HG03159 (cell line): ENCODE data around the gene ERC1.
"Not testable (repeated sequence)": the region's sequence is repeated elsewhere in the genome, so short reads cannot be mapped to it uniquely, and the experiment has no call there.

Experiments used
- ATAC-seq: cut with Tn5 transposase; IDR thresholded peaks from one replicate; pipeline ENCODE4 v1.9.1; 2021; ENCODE audit warnings: mild to moderate bottlenecking, moderate library complexity; ENCODE audit not compliant: unreplicated experiment

Gene ERC1

DNA sequence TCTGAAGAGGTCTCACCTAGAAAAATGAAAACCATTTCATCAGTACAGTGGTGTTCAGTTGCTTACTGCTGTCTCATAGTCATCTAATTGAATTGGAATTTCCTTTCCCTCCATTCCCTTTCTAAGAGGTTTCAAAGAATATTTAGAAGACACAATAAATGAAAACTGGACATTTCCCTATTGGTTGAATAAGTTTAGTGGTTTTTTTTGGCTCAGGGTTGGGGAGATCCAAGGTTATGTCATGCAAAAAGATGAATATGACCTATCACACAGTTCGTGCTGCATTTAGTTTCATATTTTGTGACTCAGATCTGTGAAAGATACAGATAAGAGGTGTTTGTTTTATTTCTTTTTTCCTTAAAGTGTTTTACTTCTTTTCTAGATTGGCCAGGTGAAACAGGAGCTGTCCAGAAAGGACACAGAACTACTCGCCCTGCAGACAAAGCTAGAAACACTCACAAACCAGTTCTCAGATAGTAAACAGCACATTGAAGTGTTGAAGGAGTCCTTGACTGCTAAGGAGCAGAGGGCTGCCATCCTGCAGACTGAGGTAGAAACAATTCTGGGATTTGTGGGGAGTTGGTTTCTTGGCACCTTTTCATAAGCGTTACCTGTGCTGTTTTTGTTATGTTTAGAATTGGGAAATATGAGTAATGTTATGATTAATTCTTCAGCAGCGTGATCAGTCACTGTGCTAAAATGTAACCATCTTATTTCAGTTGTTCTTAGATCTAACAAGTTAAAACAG, 124.6 kb downstream of the ERC1 start:
- ATAC-seq = no peak

DNA sequence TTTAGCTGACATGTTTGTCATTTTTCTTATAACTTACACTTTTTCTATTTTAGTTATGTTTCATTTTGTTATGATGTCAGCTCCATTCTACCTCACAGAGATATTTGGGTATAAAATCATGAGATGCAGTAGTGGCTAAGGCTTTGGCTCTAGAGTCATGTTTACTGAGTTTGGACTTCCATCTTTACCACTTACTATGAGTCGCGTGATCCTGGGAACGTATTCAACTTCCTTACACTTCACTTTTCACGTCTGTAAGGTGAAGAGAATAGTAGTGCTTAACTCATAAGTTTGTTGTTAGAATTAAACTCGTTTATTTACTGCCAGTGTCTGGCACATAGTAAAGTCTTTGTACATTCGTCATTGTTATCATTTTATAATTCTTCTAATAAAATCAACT, 126.3 kb downstream of the ERC1 start:
- no peak for ATAC-seq

GRCh38 chr12:1117970-1118563, 127.0 kb downstream of the ERC1 start:
- ATAC-seq = no peak

DNA sequence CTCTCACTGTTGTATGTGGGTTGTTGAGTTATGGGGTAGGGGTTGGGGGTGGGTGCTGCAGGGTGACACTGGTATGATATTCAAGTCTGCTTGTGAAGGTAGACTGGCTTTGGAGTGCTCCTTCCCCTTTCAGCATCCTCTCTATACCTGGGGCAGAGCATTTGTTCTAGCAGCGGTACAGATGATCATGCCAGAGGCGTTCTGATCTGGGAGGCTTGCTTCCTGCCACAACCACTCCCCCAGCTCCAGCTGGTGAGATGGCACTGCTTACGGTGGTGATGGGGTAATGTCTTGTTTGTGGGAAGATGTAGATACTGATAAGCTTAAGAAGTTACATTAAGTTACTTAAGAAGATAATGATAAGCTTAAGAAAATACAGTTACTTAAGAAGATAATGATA, 131.8 kb downstream of the ERC1 start:
- no peak for ATAC-seq

- ATAC-seq = no peak
These were observed 135.1 kb downstream of the ERC1 start for GRCh38 chr12:1126091-1126490.

GRCh38 chr12:1127021-1127420, 136.0 kb downstream of the ERC1 start:
- no peak for ATAC-seq

GRCh38 chr12:1130164-1130563, 139.1 kb downstream of the ERC1 start:
- ATAC-seq = no peak

DNA sequence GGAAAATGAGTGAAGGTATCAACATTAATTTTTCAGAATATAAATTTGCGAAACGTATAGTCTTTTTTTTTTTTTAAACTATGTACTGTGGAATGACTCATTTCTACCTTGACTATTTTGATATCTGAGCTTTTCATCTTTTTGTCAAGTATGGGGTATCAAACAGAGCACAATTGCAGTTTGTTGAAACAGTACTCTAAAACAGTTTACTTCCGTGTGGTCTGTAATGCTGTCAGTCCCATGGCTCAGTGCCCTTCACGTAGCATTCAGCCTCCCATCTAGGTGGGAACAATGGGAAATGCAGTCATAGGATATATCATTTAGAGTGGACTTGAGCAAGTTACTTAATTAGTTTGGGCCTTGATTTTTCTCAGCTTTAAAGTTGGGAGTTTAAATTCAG, 139.5 kb downstream of the ERC1 start:
- ATAC-seq = no peak

DNA sequence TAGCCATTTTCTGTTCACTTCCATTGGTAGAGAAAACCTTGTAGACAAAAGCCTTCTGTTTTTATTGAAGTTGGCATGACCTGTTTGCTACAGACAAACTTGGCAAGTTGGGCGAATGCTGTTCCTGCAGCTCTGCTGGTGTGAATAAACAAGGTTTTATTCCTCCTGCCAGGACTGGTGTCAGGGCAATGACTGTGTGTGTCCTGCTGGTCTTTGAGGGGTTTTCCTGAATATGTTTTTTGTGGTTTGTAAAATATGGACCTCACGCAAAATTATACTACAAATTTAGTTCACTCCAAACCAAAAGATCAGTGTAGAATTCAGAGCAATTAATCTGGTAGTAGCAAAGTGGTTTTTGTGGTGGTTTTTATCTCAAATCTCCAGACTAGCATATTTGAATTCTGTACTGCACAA, 140.8 kb downstream of the ERC1 start:
- ATAC-seq = no peak

- ATAC-seq = no peak
These were observed 141.3 kb downstream of the ERC1 start for GRCh38 chr12:1132311-1132710.

DNA sequence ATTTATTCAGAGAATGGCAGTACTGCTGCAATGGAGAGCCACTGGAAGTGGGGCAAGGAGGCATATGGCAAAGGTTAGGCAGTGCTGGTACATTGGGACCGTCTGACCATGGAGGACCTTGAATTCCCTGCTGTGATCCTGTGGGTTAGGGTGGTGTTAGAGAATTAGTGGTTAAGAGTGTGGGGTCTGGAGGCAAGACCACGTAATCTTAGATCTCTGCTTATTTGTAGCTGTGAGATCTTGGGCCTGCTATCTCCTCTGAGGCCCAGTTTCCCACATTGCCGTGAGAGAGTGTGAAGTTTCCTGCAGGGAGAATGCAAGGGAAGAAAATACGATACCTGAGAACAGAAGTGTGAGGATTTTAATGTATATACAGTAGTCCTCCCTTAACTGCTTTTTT, 147.7 kb downstream of the ERC1 start:
- ATAC-seq = no peak

- not testable (repeated sequence) for ATAC-seq
These were observed 155.7 kb downstream of the ERC1 start for GRCh38 chr12:1146758-1147157.

DNA sequence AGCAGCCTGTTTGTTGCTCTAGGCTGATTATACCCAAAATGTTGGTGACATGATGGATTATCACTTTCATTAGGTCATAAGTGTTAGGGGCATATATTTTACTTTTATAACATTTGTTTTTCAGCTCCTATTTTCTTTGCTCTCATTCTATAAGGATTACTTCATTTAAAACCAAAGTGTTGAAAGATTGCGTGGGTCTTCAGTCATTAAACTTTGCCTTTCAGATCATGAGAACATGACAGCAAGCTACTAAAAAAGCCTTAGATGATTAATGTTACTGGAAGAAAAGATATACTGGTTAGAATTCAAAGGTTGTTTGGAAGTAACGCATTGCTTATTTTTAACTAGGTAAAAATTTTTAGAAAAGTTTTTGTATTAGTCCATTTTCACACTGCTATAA, 156.8 kb downstream of the ERC1 start:
- no peak for ATAC-seq

DNA sequence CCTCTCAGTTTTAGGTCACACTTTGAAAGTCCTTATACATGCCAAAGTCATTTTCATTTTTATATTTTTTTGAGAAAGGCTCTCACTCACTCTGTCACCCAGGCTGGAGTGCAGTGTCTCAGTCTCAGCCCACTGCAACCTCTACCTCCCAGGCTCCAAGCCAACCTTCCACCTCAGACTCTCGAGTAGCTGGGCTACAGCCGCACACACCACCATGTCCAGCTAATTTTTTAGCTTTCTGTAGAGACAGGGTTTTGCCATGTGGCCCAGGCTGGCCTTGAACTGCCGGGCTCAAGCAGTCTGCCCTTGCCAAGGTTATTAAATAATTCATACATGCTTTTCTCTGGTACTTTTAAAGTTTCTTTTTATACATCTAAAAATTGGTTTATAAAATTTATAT, 166.0 kb downstream of the ERC1 start:
- no peak for ATAC-seq

GRCh38 chr12:1161197-1161596, 170.2 kb downstream of the ERC1 start:
- no peak for ATAC-seq

DNA sequence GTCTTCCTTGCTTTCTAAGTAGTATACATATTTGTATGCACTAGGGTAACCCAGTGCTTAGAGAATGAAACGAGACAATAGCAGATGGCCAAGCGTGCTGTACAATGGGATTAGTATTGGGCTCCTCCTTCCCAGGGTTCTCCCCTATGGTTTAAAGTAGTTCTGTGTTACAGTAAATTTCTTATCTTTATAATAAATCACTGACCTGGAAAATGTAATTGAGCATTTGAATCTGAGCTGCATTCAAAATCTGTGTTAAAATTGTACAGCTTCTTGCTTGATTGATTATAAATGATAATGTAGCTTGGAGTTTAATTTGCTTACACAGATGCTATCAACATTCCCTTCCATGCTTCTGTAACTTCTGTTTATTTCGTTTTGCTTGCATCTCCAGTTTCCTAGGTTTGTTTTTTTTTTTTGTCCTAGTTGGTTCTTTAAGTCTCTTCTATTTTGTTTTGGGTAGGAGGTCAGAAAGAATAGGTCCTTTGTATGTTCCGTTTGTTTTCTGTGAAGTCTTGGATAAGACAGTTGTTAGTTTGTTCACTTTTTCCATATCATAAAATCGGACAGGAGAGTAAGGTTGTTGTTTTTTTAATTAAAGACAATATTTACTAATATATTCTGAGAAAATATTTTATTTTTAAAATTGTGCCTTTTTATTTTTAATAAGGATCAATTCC, 171.2 kb downstream of the ERC1 start:
- no peak for ATAC-seq

- no peak for ATAC-seq
These were observed 176.8 kb downstream of the ERC1 start for GRCh38 chr12:1167784-1168183.

- ATAC-seq = no peak
These were observed 179.4 kb downstream of the ERC1 start for GRCh38 chr12:1170411-1170810.

DNA sequence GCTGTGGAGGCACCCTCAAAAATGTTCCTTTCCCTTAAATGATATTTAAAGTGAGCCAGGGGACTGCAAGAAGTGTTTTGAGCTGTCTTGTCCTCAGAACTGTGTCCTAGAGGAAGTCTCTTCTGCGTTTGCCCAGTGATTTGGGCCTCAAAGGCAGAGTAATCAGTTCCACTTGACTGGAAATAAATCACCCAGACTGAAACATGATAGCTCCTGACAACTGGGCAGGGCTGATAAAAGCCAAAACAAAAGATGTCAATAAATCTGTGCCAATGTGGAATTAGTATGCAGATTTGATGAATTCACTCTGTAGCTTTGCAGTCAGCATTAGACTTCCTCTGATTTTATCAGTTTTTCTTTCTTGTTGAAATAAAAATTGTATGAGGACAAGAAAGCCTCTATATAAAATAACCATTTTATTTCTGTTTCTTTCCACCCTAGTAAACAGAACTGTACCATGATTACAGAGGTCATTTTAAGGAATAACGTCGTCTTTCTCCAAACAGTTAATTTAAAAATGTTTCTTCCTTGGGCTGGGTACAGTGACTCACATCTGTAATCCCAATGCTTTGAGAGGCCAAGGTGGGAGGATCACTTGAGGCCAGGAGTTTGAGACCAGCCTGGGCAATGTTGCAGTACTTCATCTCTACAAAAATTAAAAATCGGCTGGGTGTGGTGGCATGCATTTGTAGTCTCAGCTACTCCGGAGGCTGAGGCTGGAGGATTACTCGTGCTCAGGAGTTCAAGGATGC, 180.8 kb downstream of the ERC1 start:
- no peak for ATAC-seq

DNA sequence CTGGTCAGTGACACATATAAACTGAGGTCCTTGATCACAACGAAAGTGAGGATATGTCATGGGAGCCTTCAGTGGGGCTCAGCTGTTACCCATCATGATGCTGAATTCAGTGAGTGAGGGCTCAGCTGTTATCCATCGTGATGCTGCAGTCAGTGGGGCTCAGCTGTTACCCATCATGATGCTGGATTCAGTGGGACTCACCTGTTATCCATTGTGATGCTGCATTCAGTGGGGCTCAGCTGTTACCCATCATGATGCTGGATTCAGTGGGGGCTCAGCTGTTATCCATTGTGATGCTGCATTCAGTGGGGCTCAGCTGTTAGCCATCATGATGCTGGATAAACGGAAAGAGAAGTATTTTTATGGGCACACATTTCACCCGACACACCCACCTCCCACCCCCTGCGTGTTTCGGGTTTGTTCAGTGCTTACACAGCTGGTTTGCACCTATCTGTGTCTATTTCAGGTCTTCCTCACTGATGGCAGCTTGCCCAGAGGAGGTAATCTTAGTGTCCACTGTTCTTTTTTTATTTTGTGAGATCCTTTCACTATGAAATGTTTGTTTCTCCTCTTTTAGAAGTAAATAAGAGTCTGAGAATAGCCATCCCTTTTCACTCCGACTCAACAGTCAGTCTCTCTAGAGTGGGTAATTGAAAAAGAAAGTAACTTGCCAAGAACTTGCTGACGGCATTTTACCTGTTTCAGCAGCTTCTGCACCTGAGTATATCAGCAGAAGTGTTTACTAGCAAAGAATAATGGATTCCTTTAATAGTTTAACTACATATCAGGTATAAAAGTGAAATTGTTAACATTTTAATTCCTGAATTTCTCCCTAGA, 183.0 kb downstream of the ERC1 start:
- ATAC-seq = no peak

GRCh38 chr12:1174659-1175058, 183.6 kb downstream of the ERC1 start:
- no peak for ATAC-seq
